GM19043 (cell line): Measurements from ENCODE around the gene CTPS2.
"Not testable (repeated sequence)": the region's sequence is repeated elsewhere in the genome, so short reads cannot be mapped to it uniquely, and the experiment has no call there.

Experiments used
- ATAC-seq: cut with Tn5 transposase; IDR thresholded peaks from one replicate; pipeline ENCODE4 v1.9.1; 2021; ENCODE audit warnings: low read depth; ENCODE audit not compliant: unreplicated experiment

The CTPS2 gene, protein sequence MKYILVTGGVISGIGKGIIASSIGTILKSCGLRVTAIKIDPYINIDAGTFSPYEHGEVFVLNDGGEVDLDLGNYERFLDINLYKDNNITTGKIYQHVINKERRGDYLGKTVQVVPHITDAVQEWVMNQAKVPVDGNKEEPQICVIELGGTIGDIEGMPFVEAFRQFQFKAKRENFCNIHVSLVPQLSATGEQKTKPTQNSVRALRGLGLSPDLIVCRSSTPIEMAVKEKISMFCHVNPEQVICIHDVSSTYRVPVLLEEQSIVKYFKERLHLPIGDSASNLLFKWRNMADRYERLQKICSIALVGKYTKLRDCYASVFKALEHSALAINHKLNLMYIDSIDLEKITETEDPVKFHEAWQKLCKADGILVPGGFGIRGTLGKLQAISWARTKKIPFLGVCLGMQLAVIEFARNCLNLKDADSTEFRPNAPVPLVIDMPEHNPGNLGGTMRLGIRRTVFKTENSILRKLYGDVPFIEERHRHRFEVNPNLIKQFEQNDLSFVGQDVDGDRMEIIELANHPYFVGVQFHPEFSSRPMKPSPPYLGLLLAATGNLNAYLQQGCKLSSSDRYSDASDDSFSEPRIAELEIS

DNA sequence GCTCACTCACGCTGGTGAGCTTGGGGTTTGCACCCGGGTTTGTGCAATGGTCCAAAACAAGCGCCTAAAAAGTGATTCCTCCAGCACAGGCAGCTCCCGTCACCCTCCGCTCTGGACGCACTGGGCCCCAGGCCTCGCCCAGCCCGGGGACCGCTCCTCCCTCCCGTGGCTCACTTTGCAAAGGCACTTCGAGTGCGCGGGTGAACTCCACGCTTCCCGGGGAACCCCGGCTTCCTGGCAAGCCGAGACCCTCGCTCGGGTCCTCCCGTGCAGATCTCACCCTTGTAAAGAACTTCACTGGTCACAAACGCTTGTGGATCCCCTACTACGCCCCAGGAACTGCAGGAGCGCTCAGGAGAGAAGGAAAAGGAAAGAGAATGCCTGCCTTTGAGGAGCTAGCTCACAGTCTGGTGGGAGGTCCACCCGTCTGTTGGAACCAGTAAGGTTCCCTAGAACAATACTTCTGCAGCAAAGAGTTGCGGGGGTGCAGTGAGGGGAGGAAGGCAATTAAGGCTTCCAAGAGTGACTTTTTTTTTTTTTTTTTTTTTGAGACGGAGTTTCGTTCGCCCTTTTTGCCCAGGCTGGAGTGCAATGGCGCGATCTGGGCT lies at the start of gene CTPS2:
Gene CTPS2 (minus strand): TSS at position 122 of the 608 bp plus-strand sequence. CDS start 9,767 bp downstream, outside the sequence.
- ATAC-seq, result peak; percentile 71

DNA sequence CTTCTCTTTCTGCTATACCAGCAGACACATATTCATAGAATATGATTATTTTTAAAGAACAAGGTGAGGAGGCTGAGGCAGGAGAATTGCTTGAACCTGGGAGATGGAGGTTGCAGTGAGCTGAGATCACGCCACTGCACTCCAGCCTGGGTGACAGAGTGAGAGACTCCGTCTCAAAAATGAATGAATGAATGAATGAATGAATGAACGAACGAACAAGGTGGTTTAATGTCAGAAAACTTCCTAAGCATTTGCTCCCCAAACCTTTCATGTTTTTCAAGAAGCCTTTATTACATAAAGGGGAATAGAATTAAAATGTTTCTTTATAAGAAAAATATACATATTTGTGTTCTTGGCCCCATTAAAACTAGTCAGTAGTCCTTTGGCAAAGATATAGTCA lies 49.0 kb upstream of the CTPS2 start:
- ATAC-seq, result not testable (repeated sequence)

DNA sequence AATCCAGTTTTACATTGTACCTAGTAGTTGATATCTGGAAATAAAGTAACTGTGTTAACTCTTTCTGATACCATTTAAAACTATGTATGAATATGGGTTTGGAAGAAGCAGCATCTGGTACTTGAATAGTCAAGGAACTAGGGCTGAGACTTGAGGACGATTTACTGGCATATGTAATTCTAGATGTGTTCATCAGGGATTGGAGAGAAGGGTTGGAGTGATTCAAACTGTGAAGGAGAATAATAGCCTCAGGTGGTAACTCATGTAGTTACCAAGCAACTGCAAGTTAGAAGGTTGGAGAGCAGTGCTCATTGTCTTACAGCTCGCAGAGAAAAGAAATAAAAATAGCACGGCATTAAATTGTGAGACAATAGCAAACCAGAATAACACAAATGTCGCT lies 44.3 kb upstream of the CTPS2 start:
- ATAC-seq, result no peak

DNA sequence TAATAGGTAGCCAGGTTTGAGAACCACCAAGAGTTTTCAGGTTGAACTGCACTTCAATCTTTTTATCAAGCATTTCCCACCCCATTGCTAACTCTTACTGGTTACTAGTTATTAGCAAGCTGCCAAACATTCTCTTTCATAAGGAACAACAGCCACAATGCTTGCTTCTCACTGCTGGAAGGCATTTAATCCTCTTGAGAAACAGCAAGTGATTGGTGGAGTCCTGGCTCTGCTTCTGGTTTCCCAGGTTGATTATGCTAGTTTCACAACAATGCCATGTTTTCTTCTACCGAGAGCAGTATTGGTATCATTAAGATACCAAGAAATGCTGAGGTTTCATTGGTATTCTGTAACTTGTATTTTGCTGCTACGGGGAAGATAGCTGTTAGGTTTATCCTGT lies 41.5 kb upstream of the CTPS2 start:
- ATAC-seq, result no peak

DNA sequence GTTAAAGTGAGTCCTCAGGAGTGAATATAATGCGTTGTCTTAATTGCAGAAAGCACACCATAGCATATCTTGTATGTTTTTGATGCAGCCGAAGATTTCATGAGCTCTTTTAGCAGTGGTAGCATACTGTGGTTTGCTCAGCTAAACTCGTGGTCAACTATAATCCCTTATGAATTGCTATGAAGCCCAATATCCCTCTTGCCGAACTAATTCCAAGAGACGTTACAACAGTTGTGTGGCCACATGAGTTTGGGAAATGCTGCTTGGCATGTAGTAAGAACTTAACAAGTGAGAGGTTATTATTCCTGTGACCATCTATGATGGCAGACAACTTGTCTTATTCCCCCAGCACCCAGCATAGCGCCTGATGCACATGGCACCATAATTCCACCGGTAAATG lies 37.7 kb upstream of the CTPS2 start:
- no peak for ATAC-seq

DNA sequence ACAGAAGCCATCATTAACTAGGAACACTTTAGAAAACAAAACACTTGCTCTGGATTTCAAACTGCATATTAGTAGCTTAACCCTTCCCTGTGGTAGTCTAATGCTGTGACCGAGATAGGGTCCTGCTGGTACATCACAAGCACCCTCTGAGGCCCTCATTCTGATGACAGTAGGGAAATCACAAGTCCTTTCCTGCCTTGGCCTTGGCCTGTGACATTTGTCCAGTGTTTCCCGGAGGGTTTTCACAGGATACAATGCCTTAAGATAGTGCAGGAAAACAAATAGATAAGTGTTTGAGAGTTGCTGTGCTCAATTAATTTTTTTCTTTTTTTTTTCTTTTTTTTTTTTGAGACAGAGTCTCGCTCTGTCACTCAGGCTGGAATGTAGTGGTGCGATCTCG lies 36.0 kb upstream of the CTPS2 start:
- no peak for ATAC-seq

DNA sequence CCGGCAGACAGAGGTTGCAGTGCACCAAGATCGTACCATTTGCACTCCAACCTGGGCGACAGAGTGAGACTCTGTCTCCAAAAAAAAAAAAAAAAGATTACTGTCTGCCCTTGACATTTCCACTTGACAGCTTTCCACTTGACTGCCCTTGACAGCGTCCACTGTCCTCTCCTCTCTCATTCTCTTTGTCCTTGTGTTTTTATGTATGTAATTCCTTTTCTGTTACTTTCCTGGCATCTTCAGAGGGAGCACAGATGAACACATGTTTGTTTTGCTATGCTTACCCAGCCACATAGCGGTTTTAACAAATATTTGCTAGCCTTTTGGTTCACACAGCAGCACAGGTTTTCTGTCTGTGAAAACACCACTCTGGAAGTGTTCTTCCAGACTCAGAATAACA lies 33.2 kb upstream of the CTPS2 start:
- no peak for ATAC-seq

DNA sequence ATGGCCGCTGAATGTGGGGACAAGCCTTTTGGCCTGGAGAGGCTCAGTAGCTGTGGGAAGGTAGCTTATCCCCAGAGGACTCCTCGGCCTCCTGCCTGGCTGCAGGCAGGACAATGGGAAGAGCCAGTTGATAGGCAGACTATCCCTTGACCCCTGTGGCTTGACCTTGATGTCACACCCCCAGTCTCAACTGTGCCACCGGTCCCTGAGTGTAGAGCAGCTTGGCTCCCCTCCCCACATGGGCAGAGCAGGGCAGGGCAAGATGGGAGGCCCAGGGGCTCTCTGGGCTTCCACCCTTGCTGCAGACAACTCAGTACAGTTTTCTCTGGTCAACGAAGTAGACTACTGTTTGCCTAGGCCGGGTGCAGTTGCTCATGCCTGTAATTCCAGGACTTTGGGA lies 32.6 kb upstream of the CTPS2 start:
- ATAC-seq, result no peak

DNA sequence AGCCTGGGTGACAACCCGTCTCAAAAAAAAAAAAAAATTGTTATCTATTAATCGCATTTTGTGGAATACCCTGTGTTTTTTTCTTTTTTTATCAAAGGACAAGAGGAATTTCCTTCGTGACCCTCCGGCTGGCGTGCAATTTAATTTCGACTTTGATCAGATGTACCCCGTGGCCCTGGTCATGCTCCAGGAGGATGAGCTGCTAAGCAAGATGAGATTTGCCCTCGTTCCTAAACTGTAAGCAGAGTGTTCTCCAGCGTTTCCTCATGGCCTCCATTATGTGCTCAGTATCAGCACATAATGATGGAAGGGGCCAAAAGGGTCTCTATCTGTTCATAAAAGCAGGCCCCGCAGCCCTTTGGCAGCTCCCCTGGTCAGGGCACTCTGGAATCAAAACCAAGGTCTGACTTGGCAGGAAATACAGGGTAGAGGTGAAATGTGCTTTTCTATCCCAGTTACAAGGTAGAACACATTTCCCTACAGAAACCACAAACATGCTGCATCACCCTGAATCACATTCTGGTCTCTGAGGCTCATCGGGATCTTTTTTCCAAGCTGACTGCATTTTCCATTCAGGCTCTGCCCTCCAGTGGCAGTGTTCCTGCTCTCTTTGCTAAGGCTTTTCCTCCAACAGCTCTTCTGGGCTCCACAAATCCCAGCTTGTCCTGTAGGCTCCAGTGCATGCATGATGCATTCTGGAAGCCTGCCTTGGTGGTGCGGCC lies 31.3 kb upstream of the CTPS2 start:
- no peak for ATAC-seq

DNA sequence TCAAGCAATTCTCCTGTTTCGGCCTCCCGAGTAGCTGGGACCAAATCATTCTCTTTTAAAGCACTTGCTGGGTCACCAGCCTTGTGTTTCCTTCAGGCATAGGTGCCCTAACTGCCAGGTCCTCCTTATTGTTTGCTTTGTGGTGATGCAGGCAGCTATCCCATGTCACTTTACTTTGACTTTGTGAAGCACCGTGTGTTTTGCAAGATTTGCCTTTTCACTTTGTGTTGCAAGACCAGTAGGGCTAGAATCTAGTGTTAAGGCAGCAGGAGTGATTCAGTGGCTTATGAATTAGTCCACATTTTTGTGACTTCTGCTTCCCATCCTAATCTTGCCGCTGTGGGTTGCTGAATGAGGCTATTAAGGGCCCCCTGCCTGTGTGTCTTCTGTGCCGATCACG lies 27.1 kb upstream of the CTPS2 start:
- ATAC-seq, result no peak

DNA sequence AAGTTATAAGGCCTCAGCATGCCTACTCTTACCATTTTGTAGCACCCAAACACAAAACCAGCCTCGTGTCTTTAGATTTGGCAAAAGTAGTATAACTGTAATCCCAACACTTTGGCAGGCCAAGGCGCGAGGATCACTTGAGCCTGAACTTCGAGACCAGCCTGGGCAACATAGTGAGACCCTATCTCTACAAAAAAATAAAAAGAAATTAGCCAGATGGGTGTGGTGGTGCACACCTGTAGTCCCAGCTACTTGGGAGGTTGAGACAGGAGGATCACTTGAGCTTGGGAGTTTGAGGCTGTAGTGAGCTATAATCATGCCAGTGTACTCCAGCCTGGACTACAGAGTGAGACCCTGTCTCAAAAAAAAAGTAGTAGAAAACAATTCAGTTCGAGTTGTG lies 24.6 kb upstream of the CTPS2 start:
- no peak for ATAC-seq

DNA sequence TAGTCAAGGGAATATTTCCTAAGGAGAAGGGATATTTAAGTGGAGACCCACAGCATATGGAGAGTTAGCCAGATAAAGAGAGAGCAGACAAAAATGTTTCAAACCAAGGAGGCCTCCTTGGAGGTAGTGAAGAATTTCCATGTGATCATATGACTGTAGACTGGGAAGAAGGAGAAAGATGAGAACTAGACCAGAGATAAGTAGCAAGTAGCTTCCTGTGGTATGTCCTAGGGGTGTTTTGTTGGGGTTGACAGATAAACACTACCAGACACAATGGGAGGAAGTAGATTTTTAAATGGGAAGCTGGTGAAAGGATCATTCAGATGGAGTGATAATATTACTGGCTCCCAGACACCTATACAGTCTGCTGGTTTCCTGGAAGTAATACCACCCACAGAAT lies 20.5 kb upstream of the CTPS2 start:
- no peak for ATAC-seq

DNA sequence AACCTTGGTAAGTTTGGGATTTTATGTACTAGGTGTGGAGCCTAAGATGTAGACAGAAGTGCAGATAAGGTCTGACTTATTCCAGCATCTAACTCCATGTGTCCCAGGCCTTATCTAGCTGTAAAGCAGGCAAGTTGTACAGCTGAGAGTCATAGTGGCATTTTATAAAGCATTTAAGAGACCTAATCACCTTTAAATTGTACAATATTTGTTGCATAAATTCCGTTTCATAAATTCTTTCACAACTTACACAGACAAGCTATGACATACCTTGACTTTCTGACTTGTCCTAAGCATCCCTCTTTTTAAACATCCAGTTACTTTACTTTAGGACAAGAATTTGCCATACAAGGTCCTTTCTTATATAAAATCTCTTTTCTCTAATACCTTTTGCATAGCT lies 18.0 kb upstream of the CTPS2 start:
- ATAC-seq, result no peak

DNA sequence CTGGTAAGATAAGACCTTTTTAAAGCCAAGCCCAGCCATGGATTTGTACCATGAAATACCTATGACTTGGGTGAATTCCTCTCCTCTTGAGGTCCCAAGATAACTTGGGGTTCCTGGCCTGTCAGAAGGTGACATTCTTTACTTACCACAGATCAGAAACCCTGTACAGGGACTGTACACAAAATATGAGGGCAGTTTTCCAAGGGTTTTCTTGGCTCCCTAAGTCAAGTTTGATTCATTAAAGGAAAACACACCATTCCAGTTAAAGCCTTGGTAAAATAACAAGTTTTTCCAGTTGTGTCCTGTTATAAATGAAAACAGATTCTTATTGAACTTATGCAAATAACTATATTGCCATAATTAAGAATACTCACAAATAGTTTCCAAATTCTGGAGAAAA lies 15.2 kb upstream of the CTPS2 start:
- ATAC-seq, result no peak

DNA sequence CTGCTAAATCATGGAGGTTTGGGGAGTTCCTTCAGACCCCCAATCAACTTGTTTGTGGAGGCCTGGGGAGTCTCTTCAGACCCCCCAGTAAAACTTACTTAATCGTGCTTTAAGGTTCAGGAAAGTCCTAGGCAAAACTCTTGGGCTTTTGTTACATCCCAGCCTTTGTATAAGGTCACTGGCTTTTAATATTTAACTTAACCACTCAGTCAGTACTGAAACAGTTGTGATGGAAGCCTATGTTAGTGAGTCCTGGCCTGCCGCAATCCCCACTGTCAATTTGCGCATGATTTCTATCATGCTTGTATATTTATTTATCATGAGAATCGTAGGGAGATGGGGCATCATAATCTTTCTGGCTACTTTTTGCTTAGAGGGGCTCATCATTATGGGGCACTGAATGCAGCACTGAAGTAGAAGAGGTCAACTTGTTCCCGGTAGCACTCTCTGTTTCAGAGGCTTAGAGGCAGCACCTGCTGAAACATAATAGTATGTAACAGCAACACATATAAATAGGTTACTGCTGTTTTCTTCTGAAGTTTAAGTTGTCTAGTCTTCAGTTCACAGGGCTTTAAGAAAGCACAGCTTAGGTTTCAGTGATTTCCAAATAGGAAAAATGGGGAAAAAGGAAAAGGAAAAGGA lies 14.0 kb upstream of the CTPS2 start:
- peak; percentile 88 for ATAC-seq

DNA sequence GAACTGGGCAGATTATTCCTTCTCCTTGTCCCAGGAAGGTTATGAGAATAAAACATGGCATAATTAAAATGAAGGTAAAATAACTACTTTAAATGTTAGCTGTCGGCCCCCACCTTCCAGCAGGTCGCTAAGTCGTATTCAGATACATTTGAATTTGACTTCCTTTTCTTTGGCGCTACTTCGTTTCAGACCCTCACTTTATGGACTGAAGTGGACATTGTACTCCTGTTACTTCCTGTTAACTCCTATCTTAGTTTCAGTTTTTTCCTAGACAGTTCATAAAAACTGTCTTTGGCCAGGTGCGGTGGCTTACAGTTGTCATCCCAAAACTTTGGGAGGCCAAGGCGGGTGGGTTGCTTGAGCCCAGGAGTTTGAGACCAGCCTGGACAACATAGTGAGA lies 12.6 kb upstream of the CTPS2 start:
- ATAC-seq, result no peak

DNA sequence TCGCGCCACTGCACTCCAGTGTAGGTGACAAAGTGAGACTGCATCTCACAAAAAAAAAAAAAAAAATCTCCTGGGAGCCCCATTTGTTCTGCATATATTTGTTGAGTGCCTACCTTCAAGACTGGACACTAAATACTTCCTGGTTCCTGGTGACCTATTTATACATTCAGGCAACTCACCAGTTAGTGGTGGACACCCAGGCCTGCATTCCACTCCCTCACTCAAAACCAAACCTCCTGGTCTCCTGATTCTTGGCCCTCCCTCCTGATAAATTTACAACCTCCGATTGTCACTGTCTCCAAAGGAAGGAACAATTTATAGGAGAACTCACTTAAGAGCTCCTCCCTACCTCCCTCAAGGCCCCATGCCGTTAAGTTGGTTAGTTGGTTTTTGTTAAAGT lies 10.0 kb upstream of the CTPS2 start:
- no peak for ATAC-seq

DNA sequence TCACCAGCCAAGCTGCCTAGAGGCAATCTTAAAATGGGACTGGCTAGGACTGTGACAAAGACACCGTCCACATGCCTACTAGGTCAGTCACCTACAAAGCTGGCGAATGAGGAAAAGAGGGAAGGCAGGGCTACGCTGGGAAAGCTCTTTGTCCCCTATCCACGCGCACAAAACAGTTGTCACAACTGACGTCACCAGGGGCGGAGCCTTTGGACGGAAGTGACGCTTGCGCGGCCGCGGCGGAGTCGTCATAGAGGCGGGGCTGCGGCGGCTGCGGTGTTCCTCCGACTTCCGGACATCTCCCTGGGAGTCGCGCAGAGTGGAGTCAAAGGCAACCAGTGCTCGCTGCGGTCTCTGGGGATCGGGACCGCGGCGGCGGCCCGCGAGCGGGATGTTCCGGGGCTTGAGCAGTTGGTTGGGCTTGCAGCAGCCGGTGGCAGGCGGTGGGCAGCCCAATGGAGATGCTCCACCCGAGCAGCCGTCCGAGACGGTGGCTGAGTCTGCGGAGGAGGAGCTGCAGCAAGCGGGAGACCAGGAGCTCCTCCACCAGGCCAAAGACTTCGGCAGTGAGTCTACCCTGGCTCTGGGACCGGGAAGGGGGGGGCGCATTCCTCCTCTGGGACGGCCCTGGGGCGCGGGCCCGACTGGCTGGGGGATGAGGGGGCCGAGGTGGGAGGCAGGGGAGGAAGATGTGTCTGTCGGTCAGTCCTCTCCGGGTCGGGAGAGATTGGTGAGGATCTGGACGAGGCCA lies 7.0 kb upstream of the CTPS2 start, which contains the start of gene SYAP1:
Gene SYAP1 (plus strand): TSS at position 279 of the 751 bp plus-strand sequence. CDS start 113 bp downstream, at position 392.
- peak; percentile 99 for ATAC-seq

DNA sequence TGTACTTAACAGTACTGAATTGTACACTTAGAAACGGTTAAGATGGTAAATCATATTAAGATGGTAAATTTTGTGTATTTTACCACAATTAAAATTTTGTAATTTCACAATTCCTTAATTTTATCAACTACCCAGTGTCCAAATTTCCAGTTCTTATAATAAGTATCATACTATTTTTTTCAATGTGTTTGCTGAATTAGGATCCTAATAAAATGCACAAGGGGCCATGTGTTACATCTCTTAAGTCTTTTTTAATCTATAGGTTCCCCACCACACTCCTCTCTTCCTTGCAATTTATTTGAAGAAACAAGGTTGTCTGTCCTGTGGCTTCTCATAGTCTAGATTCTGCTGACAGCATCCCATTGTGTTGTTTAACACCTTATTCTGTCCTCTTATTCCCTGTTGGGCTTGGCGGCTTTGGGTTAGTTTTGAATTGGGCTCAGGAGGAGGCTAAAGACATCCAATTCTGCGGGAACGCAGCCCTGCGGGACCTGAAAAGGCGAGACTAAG lies 6.4 kb upstream of the CTPS2 start:
- ATAC-seq, result peak; percentile 21

DNA sequence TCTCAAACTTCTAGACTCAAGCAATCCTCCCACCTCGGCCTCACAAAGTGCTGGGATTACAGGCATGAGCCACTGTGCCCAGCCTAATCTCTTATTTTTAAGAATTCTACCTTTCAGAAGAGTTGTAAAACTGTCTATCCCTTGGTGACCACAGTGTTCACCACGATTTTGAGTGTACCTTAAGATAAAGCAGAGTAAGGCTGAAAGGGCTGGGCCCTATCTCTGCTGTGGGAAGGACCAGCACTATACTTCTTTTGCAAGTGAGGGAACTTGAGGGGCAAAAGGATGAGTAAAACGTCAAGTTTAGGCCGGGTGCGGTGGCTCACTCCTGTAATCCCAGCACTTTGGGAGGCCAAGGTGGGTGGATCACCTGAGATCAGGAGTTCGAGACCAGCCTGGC lies 4.0 kb upstream of the CTPS2 start:
- not testable (repeated sequence) for ATAC-seq
